DND-41 (cell line): ENCODE results near the gene PRR5L.

Experiments
- ATAC-seq: fragments of 200-7000 bp; cut with Tn5 transposase; 3 replicates; pipeline ENCODE4 v1.9.1; 2021; ENCODE audit warnings: low read depth; ENCODE audit not compliant: insufficient read depth
- DNase-seq: peaks from one replicate; pipeline ENCODE4 v3.0.0-alpha.2; 2020
- H2AFZ ChIP-seq: 2 replicates; pipeline ENCODE4 v1.6.0; 2012; ENCODE audit warnings: low read depth, low read length
- H3K27ac ChIP-seq: 2 replicates; pipeline ENCODE4 v1.5.1; 2012; ENCODE audit warnings: low read length, inconsistent platforms
- H3K27me3 ChIP-seq: fragments of 200-600 bp; sonication (generic); 2 replicates; pipeline ENCODE4 v1.6.0; 2012; ENCODE audit warnings: low read length, mild to moderate bottlenecking, inconsistent platforms; ENCODE audit not compliant: insufficient read depth, poor library complexity
- H3K36me3 ChIP-seq: 2 replicates; pipeline ENCODE4 v1.5.1; 2012; ENCODE audit warnings: low read length, inconsistent platforms; ENCODE audit not compliant: insufficient read depth
- H3K4me1 ChIP-seq: 2 replicates; pipeline ENCODE4 v1.5.1; 2012; ENCODE audit warnings: mild to moderate bottlenecking, low read length; ENCODE audit not compliant: insufficient read depth
- H3K4me2 ChIP-seq: 2 replicates; pipeline ENCODE4 v1.6.0; 2012; ENCODE audit warnings: mild to moderate bottlenecking, moderate library complexity, low read length, inconsistent platforms; ENCODE audit not compliant: insufficient read depth
- H3K4me3 ChIP-seq, 2 experiments: fragments of 200-600 bp in 1 of 2; shearing (Covaris generic) in 1 of 2; 2 replicates each; pipeline ENCODE4 v1.5.1; 2012 to 2016; ENCODE audit warnings: inconsistent platforms in 2 of 2, low read length in 2 of 2, mild to moderate bottlenecking in 2 of 2, low read depth in 1 of 2, moderate library complexity in 1 of 2
- H3K79me2 ChIP-seq: 2 replicates; pipeline ENCODE4 v1.6.0; 2012; ENCODE audit warnings: low read length, inconsistent platforms; ENCODE audit not compliant: insufficient read depth
- H3K9ac ChIP-seq: 2 replicates; pipeline ENCODE4 v1.6.0; 2012; ENCODE audit warnings: low read depth, mild to moderate bottlenecking, inconsistent platforms, low read length, moderate library complexity
- H3K9me3 ChIP-seq: 2 replicates; pipeline ENCODE4 v1.5.1; 2012; ENCODE audit warnings: low read length, moderate library complexity, mild to moderate bottlenecking, inconsistent platforms; ENCODE audit not compliant: insufficient read depth, severe bottlenecking
- H4K20me1 ChIP-seq: 2 replicates; pipeline ENCODE4 v1.6.0; 2012; ENCODE audit warnings: low read length; ENCODE audit not compliant: insufficient read depth
- CTCF ChIP-seq: IDR thresholded peaks from 2 replicates; pipeline ENCODE4 v1.5.1; 2012; ENCODE audit warnings: borderline replicate concordance, low read length, moderate library complexity, mild to moderate bottlenecking; ENCODE audit not compliant: poor library complexity, severe bottlenecking; ENCODE audit errors: extremely low read depth
- EZH2 ChIP-seq: IDR thresholded peaks from 3 replicates; pipeline ENCODE4 v1.6.1; 2012; ENCODE audit warnings: borderline replicate concordance, low read depth, mild to moderate bottlenecking, moderate library complexity, low read length, inconsistent platforms; ENCODE audit not compliant: severe bottlenecking

Gene PRR5L

DNA sequence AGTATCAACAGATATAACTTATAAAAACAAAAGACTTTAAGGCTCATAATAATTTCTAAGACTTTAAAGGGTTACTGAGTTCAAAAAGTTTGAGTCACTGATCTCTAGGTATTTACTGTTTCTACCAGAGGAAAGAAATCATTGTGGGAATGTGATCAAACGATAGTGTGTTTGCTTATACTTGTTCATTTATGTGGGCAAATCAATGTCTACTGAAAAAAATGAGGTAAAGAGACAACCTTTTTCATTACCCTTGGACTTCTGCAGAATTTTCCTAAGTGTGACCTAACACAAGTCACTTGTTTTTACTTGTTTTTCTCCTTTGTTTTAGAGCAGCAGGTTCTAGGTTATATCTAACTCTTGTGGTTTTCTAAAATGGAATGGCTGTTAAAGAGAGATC lies 65.4 kb downstream of the PRR5L start:
- no peak for DNase-seq
- ATAC-seq: no peak
- Histone ChIP-seq H3K4me2 (no peak overlapping the region), H3K9me3 (no peaks in the 10 kb centered on the region), H4K20me1 (no peaks in the 10 kb centered on the region), H3K4me1 (no peaks in the 10 kb centered on the region), H3K4me3 (no peak overlapping the region), H3K27me3 (peaks cover 36% of the 10 kb centered on the region), H3K9ac (no peak overlapping the region), H3K27ac (no peak overlapping the region), H2AFZ (no peak overlapping the region), H3K36me3 (no peaks in the 10 kb centered on the region), H3K79me2 (no peaks in the 10 kb centered on the region)
- no peak for TF ChIP-seq EZH2
- TF ChIP-seq CTCF: no peak

DNA sequence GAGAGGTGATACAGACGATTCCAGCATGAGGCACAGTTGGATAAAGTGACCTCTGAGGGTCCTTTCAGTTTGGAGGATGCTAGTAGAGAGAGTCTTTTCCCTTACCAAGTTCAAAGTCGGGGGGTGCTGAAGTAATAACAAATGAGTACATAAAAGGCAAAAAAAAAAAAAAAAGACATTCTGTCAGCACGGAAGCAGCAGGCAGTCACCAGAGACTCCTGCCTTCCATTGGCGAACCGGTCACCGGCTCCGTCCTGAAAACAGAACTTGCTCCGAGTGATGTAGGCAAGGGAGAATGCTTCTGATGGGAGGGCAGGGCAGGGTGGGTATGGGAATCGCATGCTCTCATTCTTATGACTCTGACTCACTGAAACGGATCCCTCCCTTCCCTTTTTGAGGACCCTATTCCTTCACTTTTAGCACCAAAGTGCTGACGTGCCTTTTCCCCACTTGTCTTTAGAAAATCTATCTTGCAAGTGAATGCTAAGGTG lies 65.9 kb downstream of the PRR5L start:
- no peak for TF ChIP-seq EZH2
- TF ChIP-seq CTCF: no peak
- Histone ChIP-seq H3K9me3 (no peaks in the 10 kb centered on the region), H3K4me1 (no peaks in the 10 kb centered on the region), H3K4me2 (no peak overlapping the region), H2AFZ (no peak overlapping the region), H4K20me1 (no peaks in the 10 kb centered on the region), H3K27me3 (peaks cover 41% of the 10 kb centered on the region), H3K27ac (no peak overlapping the region), H3K36me3 (no peaks in the 10 kb centered on the region), H3K79me2 (no peaks in the 10 kb centered on the region), H3K9ac (no peak overlapping the region), H3K4me3 (no peak overlapping the region)
- DNase-seq (no peak), ATAC-seq (no peak)

DNA sequence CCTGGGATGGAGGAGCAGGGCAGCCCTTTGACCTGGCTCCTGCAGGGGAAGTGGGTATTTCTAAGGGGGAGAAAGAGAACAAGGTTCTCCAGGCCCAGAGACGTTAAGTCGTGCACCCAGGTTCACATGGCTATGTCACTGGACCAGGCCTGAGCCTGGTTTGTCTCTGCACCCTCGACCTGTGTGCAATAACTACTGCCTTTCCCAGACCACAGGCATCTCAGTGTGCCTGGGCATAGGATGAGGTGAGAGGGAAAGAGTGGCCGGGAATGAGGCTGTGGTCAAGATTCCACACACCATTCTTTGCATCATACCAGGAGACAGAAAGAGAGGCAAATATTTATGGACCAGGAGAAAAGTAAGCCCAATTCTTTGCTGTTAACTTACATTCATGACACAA lies 66.8 kb downstream of the PRR5L start:
- no peak overlapping the region for H3K4me2 ChIP-seq
- no peak overlapping the region for H3K27ac ChIP-seq
- H4K20me1 ChIP-seq: no peaks in the 10 kb centered on the region
- no peak overlapping the region for H3K9ac ChIP-seq
- H2AFZ ChIP-seq: no peak overlapping the region
- H3K36me3 ChIP-seq: no peaks in the 10 kb centered on the region
- H3K79me2 ChIP-seq: no peaks in the 10 kb centered on the region
- TF ChIP-seq CTCF: no peak
- no peak for TF ChIP-seq EZH2
- H3K4me1 ChIP-seq: no peaks in the 10 kb centered on the region
- ATAC-seq (no peak), DNase-seq (no peak)
- H3K27me3 ChIP-seq: peaks cover 45% of the 10 kb centered on the region
- no peaks in the 10 kb centered on the region for H3K9me3 ChIP-seq
- H3K4me3 ChIP-seq: no peak overlapping the region
